Measurements from ENCODE around the gene TDRD12.
"Not testable (repeated sequence)": the region's sequence is repeated elsewhere in the genome, so short reads cannot be mapped to it uniquely, and the experiment has no call there.

The TDRD12 gene

GRCh38 chr19:32692727-32693061 is 26.9 kb upstream of the TDRD12 start:
- DNase-seq (ENCODE audit: low read depth): no peak

GRCh38 chr19:32693151-32694108 is 26.1 kb upstream of the TDRD12 start:
- not testable (repeated sequence) for DNase-seq (ENCODE audit: low read depth)

GRCh38 chr19:32694316-32694715 is 25.3 kb upstream of the TDRD12 start:
- DNase-seq (ENCODE audit: low read depth): not testable (repeated sequence)

- not testable (repeated sequence) for DNase-seq (ENCODE audit: low read depth)
Observed at GRCh38 chr19:32694851-32695250, 24.7 kb upstream of the TDRD12 start.

- DNase-seq (ENCODE audit: low read depth): not testable (repeated sequence)
Observed at GRCh38 chr19:32695506-32695905, 24.1 kb upstream of the TDRD12 start.

GRCh38 chr19:32696771-32697170 is 22.8 kb upstream of the TDRD12 start:
- not testable (repeated sequence) for DNase-seq (ENCODE audit: low read depth)

GRCh38 chr19:32700129-32700528 is 19.4 kb upstream of the TDRD12 start:
- DNase-seq (ENCODE audit: low read depth): not testable (repeated sequence)

- DNase-seq (ENCODE audit: low read depth): no peak
Observed at GRCh38 chr19:32702010-32702409, 17.6 kb upstream of the TDRD12 start.

GRCh38 chr19:32704006-32704405 is 15.6 kb upstream of the TDRD12 start:
- DNase-seq (ENCODE audit: low read depth): not testable (repeated sequence)

- DNase-seq (ENCODE audit: low read depth): no peak
Observed at GRCh38 chr19:32708457-32708856, 11.1 kb upstream of the TDRD12 start.

- DNase-seq (ENCODE audit: low read depth): no peak
Observed at GRCh38 chr19:32709032-32709431, 10.5 kb upstream of the TDRD12 start.

GRCh38 chr19:32711747-32712146 is 7.8 kb upstream of the TDRD12 start:
- no peak for DNase-seq (ENCODE audit: low read depth)

GRCh38 chr19:32716203-32716602 is 3.4 kb upstream of the TDRD12 start:
- not testable (repeated sequence) for DNase-seq (ENCODE audit: low read depth)

GRCh38 chr19:32717496-32717895 is 2.1 kb upstream of the TDRD12 start:
- no peak for DNase-seq (ENCODE audit: low read depth)

GRCh38 chr19:32718286-32718685 is 1.3 kb upstream of the TDRD12 start:
- no peak for DNase-seq (ENCODE audit: low read depth)

GRCh38 chr19:32720216-32720935 is 809 bp downstream of the TDRD12 start:
- no peak for DNase-seq (ENCODE audit: low read depth)

GRCh38 chr19:32720936-32721250 is 1.3 kb downstream of the TDRD12 start:
- DNase-seq (ENCODE audit: low read depth): no peak

- DNase-seq (ENCODE audit: low read depth): no peak
Observed at GRCh38 chr19:32735936-32736335, 16.4 kb downstream of the TDRD12 start.

- DNase-seq (ENCODE audit: low read depth): no peak
Observed at GRCh38 chr19:32743021-32743420, 23.5 kb downstream of the TDRD12 start.

- DNase-seq (ENCODE audit: low read depth): no peak
Observed at GRCh38 chr19:32743447-32743846, 23.9 kb downstream of the TDRD12 start.

- no peak for DNase-seq (ENCODE audit: low read depth)
Observed at GRCh38 chr19:32744555-32745325, 25.2 kb downstream of the TDRD12 start.

GRCh38 chr19:32745594-32746251 is 26.2 kb downstream of the TDRD12 start:
- not testable (repeated sequence) for DNase-seq (ENCODE audit: low read depth)
